HS-5 (cell line): ENCODE measurements around the gene CERK.
"Not testable (repeated sequence)": the region's sequence is repeated elsewhere in the genome, so short reads cannot be mapped to it uniquely, and the experiment has no call there.

Source experiments
- DNase-seq: peaks from one replicate; pipeline ENCODE4 v3.0.0-alpha.2; 2012; ENCODE audit warnings: low read depth

The CERK gene

GRCh38 chr22:46748908-46749675 lies 11.0 kb upstream of the CERK start:
- DNase-seq: no peak

GRCh38 chr22:46748206-46748907 lies 10.3 kb upstream of the CERK start:
- no peak for DNase-seq

DNA sequence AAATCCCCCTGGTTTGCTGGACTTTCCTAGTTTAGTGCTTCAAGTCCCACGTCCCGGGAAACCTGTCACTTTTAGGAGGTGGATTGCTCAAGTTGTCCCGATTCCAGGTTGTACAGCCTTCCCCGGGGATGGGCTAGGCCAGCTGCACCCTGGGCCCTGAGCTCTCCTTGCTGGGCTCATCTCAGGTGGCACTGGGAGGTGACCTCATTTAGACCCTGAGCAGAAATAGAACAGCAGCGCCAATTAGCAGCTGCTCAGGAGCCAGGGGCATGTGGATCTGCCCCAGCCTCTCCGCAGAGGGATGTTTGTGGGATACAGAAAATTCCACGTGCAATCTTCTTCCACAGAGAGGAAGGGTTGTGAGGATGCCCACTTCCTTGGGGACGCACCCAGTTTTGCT lies 9.6 kb upstream of the CERK start:
- no peak for DNase-seq

DNA sequence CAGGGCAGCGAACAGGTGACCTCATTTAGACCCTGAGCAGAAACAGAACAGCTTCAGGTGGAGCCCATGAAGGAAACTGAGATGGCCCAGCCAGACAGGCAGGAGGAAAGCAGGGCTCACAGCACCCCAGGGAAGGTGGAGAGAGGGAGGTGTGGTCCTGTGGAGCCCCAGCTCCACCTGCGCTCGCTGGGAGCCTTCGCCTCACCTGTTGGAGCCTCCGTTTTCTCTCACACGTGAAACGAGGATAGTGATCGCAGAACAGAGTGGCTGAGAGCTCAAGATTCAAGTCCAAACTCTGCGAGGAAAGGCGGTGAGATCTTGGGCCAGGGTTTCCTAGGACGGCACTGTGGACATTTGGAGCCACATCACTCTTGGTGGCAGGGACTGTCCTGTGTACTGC lies 8.6 kb upstream of the CERK start:
- DNase-seq: no peak

GRCh38 chr22:46746192-46746591 lies 8.1 kb upstream of the CERK start:
- no peak for DNase-seq

GRCh38 chr22:46744581-46744980 lies 6.5 kb upstream of the CERK start:
- DNase-seq: no peak

DNA sequence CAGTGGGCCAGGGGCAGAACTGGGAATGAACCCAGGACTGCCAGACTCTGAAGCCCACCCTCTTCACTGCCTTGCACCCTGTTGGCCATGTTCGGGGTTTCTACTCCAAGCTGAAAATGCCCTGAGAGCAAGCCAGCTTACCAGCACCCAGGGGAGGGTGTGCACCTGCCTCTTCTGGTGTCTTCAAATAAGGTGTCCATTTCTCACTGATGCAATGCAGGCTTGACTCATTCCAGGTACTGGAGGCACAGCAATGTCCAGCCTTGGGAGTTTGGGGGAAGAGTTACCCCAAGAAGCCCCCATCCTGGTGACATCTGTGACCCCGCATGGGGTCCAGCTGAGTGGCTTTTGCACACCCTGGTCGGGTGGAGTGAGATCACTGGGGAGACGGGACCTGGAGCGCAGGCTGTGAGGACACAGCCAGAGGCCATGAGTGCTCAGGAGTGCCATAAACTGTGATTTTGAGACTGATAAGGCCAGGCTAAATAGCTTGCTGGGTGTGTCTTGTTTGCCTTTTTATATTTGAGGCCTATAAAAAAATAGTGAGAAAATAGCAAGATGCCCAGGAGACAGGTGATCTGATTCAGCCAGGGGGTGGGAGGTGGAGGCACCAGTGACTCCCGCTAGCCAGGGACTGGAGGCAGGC lies 4.6 kb upstream of the CERK start:
- DNase-seq: no peak

DNA sequence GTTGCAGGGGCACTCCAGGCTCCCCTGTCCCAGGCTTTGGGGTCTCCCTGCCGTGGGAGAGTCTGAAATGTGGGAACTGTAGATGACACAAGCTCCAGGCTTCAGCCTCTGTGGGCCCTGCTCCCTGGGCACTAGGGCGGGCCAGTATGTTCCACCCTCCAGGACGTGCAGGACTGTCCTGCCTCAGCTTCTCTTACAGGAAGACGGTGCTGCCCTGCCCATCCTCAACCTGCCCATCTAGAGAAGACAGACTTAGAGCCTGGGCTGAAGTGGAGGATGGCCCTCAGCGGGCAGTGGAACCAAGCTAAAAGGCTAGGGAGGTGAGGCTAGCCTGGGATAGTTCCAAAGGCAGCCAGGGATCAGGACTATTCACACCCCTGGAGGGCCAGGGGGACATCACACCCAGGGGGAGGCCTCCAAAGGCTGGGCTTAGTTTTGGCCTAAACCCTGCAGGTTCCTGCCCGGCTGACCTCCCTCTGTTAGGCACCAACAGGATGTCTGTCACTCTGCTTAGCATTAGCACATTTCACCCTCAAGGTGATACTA lies 4.0 kb upstream of the CERK start:
- DNase-seq: no peak

- no peak for DNase-seq
These were observed 3.1 kb upstream of the CERK start for GRCh38 chr22:46740910-46741780.

GRCh38 chr22:46739094-46739870 lies 1.2 kb upstream of the CERK start:
- DNase-seq: peak; percentile 26

DNA sequence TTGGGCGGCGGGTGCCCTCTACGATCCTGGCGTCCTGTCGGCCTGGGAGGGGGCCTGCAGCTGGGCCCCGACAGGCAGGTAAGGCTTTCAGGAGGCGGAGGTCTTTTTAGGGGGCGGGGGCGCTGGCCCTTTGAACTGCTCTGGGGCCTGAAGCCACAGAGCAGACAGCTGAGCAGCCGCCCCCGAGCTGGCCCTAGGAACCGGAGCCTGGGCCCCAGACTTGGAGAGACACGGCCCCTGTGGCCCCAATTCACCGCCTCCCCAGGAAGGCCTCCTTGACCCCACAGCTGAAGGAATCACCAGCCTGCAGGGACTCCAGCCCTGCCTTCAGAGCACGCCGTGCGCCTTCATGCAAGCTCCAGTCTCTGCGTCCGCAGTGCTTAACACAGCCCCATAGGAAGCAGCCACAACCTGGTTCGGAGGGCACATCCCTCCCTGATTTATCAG lies 618 bp upstream of the CERK start:
- DNase-seq: no peak

- DNase-seq: no peak
These were observed 712 bp downstream of the CERK start for GRCh38 chr22:46737105-46737975.

DNA sequence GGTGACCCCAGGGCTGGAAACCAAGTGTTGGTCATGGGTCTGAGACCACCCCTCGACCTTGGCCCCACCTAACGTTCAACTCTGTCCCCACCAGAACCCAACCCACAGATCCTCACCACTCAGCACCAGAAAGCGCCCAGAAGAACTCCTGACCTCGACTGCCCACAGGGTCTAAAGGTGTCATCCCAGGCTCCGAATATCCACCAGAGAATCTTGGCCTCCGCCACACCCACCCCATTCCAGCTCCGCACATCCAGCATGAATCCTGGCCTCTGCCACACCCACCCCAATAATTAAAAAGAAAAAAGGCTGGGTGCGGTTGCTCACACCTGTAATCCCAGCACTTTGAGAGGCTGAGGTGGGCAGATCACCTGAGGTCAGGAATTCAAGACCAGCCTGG lies 1.3 kb downstream of the CERK start:
- DNase-seq: no peak

GRCh38 chr22:46735747-46736608 lies 2.1 kb downstream of the CERK start:
- no peak for DNase-seq

- no peak for DNase-seq
These were observed 3.1 kb downstream of the CERK start for GRCh38 chr22:46734830-46735453.

DNA sequence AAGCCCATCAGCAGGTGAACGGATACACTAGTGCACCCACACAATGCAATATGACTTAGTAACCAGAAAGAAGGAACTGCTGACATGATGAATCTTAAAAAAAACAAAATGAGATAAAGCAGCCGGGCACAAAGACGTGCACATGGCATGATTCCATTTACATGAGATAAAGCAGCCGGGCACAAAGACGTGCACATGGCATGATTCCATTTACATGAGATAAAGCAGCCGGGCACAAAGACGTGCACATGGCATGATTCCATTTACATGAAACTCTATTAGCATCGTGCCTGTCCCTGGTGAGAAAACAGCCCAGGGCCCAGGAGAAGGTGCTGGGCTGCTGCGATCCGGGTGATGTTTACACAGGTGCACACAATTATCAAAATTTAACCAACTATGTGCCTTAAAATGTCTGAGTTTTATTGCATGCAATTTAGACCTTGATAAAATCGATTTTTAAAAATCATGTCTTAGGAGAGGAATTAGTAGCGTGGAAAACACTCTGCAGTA lies 3.8 kb downstream of the CERK start:
- not testable (repeated sequence) for DNase-seq

DNA sequence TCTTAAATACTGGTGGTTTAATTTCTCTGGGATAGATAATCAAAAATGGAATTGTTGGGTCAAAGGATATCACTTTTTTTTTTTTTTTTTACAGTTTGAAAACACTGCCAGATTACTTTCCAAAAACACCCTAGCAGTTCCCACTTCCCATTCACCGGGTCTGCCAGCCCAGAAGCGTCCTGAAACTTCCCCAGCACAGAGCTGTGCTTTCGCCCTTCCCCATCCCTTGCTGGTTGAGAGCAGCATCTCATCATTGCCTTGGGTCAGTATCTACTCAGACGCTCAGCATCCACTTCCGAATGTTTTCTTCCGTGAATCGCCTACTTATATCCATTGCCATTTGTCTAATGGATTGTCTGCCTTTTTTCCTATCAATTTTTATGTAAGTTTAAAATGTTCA lies 5.5 kb downstream of the CERK start:
- DNase-seq: no peak

DNA sequence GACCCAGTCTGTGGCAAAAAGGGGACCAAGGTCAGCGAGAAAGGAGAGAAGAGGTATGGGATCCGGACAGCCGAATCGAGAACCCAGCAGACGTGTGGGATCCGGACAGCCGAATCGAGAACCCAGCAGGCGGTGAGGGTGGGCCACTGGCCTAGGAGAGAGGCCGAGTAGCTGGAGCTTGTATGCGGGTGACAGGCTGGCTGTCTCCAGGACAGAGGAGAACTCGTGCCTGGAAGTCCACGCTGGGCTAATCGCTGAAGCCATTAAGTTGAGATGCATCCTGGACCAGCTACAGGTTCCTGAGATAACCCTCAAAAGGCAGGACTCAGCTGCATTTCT lies 6.0 kb downstream of the CERK start:
- DNase-seq: no peak
